HG02870 (cell line): ENCODE measurements around the gene SIM2.

Experiments
- ATAC-seq: cut with Tn5 transposase; IDR thresholded peaks from one replicate; pipeline ENCODE4 v1.9.1; 2021; ENCODE audit warnings: mild to moderate bottlenecking, moderate library complexity; ENCODE audit not compliant: unreplicated experiment

Gene SIM2

DNA sequence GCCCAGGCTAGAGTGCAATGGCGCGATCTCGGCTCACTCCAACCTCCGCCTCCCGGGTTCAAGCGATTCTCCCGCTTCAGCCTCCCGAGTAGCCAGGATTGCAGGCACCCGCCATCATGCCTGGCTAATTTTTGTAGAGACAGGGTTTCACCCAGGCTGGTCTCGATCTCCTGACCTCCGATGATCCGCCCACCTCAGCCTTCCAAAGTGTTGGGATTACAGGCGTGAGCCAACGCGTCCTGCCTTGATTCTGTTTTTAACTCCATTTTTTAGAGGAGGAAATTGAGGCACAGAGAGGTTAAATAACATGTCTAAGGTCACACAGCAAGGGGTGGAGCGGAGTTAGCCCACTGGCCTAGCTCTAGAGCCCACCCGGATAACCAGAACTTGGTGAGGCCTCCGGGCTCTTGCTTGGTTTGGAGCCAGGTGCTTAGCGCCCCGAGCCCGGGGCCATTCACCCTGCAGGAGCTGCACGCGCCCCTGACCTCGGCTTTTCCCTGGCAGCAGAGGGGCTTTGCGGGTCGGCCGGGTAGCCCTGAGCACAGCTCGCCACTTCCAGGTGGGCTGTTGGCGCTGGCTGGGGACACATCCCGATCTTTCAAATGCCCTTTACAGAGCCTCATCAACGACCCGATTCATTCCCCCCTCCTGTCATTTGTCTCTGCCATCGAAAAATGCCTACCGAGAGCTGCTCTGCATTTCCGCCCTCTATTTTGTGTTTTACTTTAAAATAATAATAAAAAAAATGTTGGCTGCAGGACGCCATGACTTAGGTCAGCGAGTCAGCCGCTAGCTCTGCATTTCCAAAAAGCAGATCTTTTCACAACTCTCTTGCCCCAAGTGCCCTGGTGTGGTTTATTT, 11.2 kb downstream of the SIM2 start:
- ATAC-seq: no peak

- no peak for ATAC-seq
These were observed 11.8 kb downstream of the SIM2 start for GRCh38 chr21:36710729-36711048.

DNA sequence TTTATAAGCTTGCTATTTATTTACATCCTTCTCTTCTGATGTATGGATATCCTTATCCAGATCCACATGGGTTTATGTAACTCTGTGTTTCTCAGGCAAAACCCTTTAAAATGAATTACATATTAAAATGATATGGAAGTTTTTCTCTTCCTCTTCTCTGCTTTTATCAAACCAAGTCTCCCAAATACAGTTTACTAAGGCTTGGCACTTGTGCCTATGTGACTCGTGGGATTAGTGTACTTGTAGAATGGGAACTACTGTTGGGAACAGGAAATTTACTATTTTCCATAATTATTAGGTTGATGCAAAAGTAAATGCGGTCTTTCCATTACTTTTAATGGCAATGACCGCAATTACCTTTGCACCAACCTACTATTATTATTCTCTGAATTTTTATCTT, 14.8 kb downstream of the SIM2 start:
- no peak for ATAC-seq

DNA sequence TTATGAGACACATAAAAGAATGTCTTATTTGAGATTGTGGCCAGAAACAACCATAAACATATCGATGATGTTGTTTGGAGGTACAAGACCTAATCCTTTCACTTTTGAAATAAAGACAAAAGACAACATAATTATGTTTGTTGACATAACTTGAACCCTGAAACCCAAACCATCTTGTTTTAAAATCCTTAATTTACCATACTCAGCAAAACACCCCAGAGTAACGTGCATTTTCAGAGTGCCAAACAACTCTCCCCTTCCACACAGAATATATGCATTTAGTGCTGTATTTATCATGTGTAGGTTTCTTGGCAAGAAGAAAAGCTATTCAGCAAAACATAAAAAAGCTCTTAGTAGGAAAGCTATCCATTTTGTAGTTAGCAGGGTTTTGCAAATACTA, 17.5 kb downstream of the SIM2 start:
- ATAC-seq: no peak

GRCh38 chr21:36716836-36717235, 17.9 kb downstream of the SIM2 start:
- no peak for ATAC-seq

GRCh38 chr21:36717976-36718375, 19.1 kb downstream of the SIM2 start:
- no peak for ATAC-seq

GRCh38 chr21:36718951-36719501, 20.1 kb downstream of the SIM2 start:
- ATAC-seq: no peak

- no peak for ATAC-seq
These were observed 20.7 kb downstream of the SIM2 start for GRCh38 chr21:36719614-36720013.

- ATAC-seq: no peak
These were observed 22.9 kb downstream of the SIM2 start for GRCh38 chr21:36721817-36722216.

- no peak for ATAC-seq
These were observed 23.8 kb downstream of the SIM2 start for GRCh38 chr21:36722370-36723368.

DNA sequence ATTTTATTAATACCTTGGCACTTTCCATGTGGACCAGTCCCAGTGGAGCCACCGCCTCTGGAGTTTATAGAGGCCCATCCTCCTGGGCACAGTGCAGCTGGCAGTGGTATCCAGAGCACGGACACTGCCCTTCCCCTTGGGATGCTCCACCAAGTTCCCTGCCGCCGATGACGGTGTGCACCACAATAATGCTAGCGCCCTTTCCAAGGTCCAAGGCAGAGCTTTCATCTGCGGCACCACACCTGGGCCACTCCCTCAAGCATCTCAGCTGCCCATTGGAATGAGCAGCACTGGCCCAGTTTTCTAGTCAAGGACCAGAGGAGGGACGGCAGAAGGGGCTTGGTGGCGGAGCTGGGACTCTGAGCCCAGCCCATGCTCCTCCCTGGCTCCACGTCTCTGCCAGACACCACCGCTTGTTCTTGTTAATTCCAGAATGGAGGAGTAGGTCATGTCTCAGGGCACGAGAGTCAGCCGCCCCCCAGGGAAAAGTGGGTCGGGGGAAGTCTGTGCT, 24.5 kb downstream of the SIM2 start:
- no peak for ATAC-seq

DNA sequence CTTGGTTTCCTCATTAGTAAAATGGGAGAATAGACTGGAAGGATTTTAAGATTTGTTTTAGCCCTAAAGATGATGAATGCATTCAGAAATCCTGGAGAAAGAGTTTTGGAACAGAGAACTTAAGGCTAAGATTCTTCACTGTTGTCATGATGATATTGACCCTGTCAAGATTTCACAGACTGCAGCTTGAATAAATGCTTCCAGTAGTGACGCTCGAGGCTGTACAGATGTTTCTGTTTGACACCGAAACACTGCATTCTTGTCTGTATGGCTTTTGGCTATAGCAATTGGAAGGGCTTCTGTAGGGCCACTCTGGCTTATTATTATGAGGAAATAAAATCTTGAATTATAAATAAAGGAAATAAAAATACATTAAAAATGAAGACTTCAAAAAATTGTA, 25.7 kb downstream of the SIM2 start:
- no peak for ATAC-seq

- no peak for ATAC-seq
These were observed 27.0 kb downstream of the SIM2 start for GRCh38 chr21:36725793-36726386.

DNA sequence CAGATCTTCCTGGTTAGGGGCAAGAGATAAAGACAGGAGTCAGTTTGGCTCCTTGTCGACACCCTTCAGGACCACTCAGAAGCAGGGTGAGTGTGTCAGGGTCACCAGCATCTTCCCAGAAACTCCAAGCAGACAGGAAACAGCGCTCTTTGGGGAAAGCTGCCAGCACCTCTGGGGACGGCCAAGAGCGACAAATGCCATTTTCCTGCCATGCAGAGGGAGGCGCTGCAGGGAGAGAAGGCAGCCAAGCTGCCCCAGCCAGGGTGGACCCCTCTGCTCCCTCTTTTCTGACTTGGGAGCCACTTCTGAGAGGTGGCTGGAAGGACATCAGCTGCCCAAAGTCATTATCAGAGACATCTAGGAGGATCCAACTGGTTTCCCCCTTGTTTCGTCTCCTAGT, 29.0 kb downstream of the SIM2 start:
- ATAC-seq: no peak

DNA sequence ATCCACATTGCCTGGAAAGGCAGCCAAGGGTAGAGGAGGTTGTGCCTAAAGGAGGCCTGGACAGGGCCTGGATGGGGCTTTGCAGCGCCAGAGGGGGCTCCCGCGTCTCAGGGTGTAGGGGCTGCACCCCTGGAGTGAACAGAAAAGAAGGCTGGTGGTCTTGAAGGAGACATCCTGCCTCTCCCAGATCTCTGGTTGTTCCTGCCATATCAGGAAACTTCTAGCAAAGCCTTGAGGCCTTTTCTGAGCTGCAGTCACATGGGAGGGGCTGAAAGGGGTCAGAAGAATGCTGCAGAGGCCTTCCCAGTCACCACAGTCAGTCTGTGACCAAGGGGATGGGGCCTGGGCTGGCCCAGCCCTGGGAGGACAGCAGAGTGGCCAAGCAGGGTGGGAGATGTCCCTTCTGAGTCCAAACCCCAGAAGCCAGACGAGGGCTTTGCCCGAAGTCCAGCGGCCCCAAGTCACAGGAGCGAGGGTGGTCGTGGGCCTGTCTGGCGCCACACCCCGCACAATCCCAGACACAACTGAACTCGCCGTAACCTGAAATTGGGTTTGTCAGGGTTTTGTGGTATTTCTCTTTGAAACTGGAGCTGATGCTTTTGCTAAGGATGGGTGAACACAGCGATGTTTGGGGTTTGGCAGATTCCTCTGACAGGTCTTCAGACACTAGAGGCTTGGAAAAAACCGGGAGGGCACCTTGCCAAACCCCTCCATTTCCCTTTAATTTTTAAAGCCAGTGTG, 29.6 kb downstream of the SIM2 start:
- ATAC-seq: no peak

- no peak for ATAC-seq
These were observed 30.5 kb downstream of the SIM2 start for GRCh38 chr21:36729310-36729970.

DNA sequence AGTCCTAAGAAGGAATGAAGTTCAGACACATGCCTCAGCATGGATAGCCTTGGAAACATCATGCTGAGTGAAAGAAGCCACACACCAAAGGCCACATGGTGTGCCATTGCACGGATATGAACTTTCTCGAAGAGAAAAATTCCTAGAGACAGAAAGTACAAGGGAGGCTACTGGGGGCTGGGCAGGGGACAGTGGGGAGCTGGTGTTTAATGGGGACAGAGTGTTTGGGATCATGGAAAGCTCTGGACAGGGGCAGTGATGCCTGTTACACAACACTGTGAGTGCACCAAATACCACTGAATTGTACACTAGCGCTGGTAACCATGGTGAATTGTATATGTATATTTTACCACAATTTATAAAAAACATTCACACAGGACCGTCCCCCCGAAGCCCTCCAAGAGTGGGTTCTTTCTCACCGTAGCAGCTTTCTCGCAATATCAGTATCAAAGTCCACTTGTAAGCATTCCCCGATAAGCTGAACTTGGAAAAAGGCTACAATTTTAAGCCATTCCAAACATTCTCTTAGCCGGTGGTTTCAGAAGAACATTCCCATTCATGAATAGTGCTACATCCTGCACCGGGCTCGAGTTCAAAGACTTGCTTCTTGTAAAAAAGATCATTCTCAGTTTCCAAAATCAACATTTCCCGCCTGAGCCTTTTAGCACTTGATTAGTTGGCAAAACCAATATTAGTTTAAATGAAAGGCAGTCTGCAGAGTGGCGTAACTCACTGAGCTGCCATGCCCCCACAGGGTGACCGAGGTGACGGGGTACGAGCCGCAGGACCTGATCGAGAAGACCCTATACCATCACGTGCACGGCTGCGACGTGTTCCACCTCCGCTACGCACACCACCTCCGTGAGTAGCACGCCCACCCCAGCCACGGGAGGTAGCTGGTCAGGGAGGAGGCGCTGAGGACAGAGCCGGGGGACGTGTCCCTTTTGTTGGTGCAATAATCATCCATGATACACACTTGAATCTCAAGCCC, 31.7 kb downstream of the SIM2 start:
- no peak for ATAC-seq

- ATAC-seq: no peak
These were observed 33.3 kb downstream of the SIM2 start for GRCh38 chr21:36732217-36732616.

DNA sequence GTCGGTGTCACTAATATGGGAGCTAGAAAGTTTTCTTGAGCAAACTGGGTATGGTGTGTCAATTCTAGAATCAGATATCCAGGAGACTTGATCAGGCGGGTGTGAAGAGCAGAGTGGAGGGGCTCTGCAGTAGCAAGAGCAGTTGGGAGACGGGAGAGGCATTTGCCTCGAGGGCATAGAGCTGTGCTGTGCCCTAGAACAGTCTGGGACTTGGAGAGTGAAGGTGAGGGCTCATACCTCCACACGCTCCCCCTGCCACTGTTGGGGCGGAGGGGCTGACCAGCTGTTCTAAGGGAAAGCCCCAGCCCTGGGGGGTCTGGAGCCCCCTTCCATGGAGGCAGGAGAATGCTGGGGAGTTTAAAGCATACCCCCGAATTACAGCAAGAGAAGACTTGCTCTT, 33.8 kb downstream of the SIM2 start:
- no peak for ATAC-seq
